ENCODE results near the gene CCR5AS.
A peak's percentile ranks its signal among the peaks of the same experiment; 100 is the strongest.

Gene CCR5AS

DNA sequence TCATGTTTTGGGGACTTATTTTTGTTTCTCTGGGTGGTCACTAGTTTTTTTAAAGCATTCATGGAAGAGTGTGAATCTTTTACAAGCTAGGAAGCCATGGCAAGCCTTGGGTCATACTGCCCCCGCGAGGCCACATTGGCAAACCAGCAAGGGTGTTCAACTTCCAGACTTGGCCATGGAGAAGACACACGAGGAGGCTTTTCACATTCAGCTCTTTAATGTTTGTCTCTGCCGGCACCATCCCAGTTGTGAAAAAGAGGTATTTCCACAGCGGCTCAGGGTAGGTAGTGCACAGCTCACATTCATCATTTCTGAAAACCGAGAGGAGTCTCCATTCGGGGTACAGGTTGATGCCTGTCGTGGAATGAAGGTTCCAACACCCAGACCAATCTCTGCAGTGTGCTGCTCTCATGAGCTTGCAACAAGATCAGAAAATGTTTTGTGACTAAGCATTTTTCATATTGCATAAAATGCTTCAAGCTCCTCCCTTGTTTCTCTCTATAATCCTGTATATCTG is 28.4 kb downstream of the CCR5AS start:
- peak; percentile 79 for DNase-seq (ENCODE audit: low spot score)

DNA sequence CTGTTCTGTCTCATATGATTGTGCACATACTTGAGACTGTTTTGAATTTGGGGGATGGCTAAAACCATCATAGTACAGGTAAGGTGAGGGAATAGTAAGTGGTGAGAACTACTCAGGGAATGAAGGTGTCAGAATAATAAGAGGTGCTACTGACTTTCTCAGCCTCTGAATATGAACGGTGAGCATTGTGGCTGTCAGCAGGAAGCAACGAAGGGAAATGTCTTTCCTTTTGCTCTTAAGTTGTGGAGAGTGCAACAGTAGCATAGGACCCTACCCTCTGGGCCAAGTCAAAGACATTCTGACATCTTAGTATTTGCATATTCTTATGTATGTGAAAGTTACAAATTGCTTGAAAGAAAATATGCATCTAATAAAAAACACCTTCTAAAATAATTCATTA is 31.1 kb downstream of the CCR5AS start:
- DNase-seq (ENCODE audit: low spot score) = no peak

DNA sequence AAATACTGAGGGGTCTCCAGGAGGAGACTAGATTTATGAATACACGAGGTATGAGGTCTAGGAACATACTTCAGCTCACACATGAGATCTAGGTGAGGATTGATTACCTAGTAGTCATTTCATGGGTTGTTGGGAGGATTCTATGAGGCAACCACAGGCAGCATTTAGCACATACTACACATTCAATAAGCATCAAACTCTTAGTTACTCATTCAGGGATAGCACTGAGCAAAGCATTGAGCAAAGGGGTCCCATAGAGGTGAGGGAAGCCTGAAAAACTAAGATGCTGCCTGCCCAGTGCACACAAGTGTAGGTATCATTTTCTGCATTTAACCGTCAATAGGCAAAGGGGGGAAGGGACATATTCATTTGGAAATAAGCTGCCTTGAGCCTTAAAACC is 31.6 kb downstream of the CCR5AS start:
- no peak for DNase-seq (ENCODE audit: low spot score)

DNA sequence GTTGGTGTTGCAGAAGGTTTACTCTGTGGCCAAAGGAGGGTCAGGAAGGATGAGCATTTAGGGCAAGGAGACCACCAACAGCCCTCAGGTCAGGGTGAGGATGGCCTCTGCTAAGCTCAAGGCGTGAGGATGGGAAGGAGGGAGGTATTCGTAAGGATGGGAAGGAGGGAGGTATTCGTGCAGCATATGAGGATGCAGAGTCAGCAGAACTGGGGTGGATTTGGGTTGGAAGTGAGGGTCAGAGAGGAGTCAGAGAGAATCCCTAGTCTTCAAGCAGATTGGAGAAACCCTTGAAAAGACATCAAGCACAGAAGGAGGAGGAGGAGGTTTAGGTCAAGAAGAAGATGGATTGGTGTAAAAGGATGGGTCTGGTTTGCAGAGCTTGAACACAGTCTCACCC is 32.1 kb downstream of the CCR5AS start:
- no peak for DNase-seq (ENCODE audit: low spot score)

DNA sequence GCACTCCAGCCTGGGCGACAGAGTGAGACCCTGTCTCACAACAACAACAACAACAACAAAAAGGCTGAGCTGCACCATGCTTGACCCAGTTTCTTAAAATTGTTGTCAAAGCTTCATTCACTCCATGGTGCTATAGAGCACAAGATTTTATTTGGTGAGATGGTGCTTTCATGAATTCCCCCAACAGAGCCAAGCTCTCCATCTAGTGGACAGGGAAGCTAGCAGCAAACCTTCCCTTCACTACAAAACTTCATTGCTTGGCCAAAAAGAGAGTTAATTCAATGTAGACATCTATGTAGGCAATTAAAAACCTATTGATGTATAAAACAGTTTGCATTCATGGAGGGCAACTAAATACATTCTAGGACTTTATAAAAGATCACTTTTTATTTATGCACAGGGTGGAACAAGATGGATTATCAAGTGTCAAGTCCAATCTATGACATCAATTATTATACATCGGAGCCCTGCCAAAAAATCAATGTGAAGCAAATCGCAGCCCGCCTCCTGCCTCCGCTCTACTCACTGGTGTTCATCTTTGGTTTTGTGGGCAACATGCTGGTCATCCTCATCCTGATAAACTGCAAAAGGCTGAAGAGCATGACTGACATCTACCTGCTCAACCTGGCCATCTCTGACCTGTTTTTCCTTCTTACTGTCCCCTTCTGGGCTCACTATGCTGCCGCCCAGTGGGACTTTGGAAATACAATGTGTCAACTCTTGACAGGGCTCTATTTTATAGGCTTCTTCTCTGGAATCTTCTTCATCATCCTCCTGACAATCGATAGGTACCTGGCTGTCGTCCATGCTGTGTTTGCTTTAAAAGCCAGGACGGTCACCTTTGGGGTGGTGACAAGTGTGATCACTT is 34.1 kb downstream of the CCR5AS start:
- peak; percentile 34 for DNase-seq (ENCODE audit: low spot score)

DNA sequence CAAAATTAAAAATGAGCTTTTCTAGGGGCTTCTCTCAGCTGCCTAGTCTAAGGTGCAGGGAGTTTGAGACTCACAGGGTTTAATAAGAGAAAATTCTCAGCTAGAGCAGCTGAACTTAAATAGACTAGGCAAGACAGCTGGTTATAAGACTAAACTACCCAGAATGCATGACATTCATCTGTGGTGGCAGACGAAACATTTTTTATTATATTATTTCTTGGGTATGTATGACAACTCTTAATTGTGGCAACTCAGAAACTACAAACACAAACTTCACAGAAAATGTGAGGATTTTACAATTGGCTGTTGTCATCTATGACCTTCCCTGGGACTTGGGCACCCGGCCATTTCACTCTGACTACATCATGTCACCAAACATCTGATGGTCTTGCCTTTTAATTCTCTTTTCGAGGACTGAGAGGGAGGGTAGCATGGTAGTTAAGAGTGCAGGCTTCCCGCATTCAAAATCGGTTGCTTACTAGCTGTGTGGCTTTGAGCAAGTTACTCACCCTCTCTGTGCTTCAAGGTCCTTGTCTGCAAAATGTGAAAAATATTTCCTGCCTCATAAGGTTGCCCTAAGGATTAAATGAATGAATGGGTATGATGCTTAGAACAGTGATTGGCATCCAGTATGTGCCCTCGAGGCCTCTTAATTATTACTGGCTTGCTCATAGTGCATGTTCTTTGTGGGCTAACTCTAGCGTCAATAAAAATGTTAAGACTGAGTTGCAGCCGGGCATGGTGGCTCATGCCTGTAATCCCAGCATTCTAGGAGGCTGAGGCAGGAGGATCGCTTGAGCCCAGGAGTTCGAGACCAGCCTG is 35.1 kb downstream of the CCR5AS start:
- no peak for DNase-seq (ENCODE audit: low spot score)

DNA sequence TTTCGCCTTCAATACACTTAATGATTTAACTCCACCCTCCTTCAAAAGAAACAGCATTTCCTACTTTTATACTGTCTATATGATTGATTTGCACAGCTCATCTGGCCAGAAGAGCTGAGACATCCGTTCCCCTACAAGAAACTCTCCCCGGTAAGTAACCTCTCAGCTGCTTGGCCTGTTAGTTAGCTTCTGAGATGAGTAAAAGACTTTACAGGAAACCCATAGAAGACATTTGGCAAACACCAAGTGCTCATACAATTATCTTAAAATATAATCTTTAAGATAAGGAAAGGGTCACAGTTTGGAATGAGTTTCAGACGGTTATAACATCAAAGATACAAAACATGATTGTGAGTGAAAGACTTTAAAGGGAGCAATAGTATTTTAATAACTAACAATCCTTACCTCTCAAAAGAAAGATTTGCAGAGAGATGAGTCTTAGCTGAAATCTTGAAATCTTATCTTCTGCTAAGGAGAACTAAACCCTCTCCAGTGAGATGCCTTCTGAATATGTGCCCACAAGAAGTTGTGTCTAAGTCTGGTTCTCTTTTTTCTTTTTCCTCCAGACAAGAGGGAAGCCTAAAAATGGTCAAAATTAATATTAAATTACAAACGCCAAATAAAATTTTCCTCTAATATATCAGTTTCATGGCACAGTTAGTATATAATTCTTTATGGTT is 35.9 kb downstream of the CCR5AS start, which contains the start of gene CCR5:
CCR5 (plus strand) TSS at position 108 of the 680 bp plus-strand sequence. CDS start 1,957 bp downstream, outside the sequence.
- no peak for DNase-seq (ENCODE audit: low spot score)

DNA sequence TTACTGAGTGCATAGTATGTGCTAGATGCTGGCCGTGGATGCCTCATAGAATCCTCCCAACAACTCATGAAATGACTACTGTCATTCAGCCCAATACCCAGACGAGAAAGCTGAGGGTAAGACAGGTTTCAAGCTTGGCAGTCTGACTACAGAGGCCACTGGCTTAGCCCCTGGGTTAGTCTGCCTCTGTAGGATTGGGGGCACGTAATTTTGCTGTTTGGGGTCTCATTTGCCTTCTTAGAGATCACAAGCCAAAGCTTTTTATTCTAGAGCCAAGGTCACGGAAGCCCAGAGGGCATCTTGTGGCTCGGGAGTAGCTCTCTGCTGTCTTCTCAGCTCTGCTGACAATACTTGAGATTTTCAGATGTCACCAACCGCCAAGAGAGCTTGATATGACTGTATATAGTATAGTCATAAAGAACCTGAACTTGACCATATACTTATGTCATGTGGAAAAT is 37.2 kb downstream of the CCR5AS start:
- no peak for DNase-seq (ENCODE audit: low spot score)

DNA sequence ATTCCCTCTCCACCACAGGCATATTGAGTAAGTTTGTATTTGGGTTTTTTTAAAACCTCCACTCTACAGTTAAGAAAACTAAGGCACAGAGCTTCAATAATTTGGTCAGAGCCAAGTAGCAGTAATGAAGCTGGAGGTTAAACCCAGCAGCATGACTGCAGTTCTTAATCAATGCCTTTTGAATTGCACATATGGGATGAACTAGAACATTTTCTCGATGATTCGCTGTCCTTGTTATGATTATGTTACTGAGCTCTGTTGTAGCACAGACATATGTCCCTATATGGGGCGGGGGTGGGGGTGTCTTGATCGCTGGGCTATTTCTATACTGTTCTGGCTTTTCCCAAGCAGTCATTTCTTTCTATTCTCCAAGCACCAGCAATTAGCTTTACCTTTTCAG is 37.7 kb downstream of the CCR5AS start:
- no peak for DNase-seq (ENCODE audit: low spot score)

DNA sequence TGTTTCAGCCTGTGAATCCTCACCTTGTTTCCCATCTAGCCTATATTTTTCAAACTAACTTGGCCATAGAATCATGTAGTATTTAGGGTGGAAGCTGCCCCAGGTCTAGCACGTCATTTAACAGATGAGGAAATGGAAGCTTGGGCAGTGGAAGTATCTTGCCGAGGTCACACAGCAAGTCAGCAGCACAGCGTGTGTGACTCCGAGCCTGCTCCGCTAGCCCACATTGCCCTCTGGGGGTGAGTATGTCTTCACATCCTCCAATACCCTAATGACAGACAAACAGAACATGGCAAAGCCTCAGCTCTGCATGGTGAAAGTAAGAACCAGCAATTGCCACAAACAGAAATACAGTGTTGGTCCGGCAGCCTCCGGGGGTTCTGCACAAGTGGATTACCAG is 38.3 kb downstream of the CCR5AS start:
- no peak for DNase-seq (ENCODE audit: low spot score)

DNA sequence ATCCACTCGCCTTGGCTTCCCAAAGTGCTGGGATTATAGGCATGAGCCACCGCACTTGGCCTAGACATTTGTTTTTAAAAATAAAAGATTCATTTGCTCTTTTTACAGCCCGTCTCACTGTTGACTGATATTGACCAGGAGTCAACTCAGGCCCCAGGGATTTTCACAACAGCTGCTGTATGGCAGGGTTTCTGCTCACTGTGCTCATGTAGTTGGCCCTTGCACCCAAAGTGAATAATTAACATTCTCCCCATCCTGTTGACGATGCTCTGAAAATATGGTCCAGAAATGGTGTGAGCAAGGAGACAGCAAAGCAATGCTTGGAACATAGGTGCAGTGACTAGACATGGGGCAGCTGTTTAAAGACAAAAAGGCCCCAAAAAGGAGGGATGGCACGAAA is 39.1 kb downstream of the CCR5AS start:
- DNase-seq (ENCODE audit: low spot score) = no peak

DNA sequence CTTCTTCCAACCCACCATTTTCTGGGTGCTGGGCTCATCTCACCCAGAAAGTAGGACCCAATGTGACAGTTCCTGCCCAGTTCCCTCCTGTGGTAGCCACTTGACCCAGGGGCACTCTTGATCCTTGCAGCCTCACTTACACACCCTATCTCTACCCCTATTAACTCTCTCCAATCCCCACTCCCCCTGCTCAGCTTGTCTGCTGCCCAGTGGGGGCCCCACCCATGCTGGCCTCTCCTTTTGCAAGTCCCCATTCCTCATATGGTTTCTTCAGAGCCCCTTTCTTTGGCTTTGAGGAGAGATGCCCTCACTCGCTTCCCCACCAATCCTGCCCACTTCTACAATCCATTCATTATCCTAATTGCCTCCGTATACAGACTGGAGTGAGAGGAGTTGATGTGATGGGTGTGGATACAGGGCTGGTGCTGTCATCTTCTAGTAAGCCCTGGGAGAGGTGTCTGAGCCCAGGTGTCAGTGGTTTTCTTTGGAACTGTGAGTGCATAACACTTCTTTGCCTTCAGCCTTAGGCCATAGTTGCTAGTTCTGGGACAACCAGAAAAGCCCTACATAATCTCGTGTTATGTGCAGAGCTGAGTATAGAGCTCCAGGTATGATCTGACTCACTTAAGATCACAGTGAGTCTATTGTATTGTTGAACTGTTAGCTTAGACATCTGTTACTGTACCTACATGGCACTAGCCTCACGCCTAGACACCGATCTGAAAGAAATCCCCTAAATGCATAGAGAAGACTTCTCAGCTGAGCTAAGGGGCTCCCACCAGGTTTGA is 40.9 kb downstream of the CCR5AS start:
- no peak for DNase-seq (ENCODE audit: low spot score)

DNA sequence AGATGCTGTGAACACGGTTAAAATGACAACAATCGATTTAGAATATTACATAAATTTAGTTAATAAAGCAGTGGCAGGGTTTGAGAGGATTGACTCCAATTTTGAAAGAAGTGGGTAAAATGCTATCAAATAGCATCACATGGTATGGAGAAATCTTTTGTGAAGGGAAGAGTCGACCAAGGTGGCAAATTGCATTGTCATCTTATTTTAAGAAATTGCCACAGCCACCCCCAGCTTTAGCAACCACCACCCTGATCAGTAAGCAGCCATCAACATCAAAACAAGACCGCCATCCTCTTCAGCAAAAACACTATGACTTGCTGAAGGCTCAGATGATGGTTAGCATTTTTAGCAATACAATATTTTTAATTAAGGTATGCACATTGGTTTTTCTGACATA is 41.8 kb downstream of the CCR5AS start:
- no peak for DNase-seq (ENCODE audit: low spot score)

DNA sequence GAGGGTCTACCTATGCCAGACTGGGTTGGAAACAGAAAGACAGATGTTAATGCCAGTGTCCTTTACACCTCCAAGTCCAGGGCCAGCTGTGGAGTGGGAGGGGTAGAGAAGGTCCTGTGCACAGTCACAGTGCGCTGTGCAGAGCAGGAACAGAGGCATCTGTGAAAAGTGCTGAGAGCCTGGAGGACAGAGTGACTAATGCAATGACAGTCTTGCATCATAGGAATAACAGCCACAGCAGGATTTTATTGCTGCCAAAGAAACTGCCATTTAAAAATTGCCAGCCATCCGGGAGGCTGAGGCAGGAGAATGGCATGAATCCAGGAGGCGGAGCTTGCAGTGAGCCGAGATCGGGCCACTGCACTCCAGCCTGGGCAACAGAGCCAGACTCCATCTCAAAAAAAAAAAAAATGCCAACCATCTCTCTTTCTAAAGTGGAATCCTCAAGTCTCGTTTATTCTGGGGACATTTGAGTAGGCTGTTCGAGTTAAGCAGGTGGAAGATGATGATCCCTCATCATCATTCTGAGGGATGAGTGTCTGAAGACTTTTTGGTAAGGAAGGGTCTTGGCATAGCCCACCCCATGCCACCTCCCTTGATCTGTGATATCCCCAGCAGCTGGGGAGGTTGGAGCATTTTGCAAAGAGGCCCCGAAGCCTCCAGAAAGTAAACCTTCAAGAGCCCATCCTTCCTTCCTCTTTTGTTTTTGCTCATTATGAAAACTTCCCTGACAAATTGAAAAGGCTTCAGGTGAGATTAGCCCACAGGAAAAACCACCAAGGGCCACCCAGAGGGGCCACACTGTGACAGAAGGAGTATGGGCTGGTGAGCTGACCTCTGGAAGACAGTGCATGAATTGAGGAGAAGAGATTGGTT is 45.2 kb downstream of the CCR5AS start:
- DNase-seq (ENCODE audit: low spot score) = no peak

DNA sequence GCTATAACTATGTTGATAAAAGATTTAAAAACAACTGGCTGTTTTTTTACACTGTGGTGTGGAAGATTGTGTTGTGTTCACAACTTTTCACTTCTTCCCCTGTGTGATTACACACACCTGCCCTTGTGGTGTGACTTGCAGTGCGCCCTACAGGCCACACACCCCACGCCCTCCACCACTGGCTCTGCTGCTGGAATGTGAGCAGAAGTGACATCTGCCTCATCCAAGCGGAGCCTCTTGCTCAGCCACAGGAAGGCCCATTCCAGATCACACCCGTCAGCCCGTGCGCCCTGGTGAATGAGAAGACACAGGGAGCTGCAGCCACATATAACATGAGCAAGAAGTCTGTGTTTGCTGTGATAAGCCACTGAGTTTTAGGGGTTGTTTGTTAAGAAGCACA is 46.0 kb downstream of the CCR5AS start:
- no peak for DNase-seq (ENCODE audit: low spot score)

DNA sequence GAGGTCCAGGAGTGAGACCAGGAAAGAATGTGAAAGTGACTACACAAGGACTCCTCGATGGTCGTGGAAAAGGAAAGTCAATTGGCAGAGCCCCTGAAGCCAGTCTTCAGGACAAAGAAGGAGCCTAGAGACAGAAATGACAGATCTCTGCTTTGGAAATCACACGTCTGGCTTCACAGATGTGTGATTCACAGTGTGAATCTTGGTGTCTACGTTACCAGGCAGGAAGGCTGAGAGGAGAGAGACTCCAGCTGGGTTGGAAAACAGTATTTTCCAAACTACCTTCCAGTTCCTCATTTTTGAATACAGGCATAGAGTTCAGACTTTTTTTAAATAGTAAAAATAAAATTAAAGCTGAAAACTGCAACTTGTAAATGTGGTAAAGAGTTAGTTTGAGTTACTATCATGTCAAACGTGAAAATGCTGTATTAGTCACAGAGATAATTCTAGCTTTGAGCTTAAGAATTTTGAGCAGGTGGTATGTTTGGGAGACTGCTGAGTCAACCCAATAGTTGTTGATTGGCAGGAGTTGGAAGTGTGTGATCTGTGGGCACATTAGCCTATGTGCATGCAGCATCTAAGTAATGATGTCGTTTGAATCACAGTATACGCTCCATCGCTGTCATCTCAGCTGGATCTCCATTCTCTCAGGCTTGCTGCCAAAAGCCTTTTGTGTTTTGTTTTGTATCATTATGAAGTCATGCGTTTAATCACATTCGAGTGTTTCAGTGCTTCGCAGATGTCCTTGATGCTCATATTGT is 47.0 kb downstream of the CCR5AS start:
- DNase-seq (ENCODE audit: low spot score) = no peak

DNA sequence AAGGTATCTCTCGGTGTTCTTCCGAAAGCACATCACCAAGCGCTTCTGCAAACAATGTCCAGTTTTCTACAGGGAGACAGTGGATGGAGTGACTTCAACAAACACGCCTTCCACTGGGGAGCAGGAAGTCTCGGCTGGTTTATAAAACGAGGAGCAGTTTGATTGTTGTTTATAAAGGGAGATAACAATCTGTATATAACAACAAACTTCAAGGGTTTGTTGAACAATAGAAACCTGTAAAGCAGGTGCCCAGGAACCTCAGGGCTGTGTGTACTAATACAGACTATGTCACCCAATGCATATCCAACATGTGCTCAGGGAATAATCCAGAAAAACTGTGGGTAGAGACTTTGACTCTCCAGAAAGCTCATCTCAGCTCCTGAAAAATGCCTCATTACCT is 48.4 kb downstream of the CCR5AS start:
- DNase-seq (ENCODE audit: low spot score) = no peak

DNA sequence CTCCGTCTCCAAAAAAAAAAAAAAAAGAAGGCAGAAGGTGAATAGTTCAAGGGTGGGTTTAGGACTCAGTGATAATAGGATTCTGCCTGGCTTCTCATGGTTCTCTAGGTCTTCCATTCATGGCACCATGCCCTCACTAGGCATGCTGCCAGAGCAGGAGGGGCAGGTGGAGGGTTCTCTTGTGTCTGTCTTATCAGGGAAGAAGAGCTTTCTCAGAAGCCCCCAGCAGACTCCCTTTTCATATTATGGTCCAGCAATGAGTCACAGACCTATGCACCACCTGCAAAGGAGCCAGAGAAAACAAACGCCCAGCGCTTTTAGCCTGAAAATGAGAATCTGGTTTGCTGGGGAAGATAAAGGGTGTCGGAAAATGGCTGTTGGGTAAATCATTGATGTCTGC is 50.0 kb downstream of the CCR5AS start:
- DNase-seq (ENCODE audit: low spot score) = no peak

DNA sequence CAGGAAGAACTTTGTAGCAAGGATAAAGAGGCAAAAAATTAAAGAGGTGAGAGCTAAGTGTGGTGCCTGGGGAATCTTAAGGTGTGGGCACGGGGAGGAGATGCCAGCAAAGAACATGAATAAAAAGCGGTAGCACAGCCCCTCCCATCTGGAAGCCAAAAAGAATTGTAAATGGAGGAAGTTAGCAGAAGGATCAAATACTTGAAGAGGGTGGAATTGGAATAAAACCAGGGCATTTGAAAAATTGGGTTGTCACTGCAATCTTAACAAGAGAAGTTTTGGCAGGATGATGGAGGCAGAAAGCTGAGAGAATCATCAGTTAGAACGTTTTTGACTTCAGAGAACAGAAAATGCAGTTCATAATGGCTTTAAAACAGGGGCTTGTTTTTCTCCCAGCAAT is 50.6 kb downstream of the CCR5AS start:
- no peak for DNase-seq (ENCODE audit: low spot score)

DNA sequence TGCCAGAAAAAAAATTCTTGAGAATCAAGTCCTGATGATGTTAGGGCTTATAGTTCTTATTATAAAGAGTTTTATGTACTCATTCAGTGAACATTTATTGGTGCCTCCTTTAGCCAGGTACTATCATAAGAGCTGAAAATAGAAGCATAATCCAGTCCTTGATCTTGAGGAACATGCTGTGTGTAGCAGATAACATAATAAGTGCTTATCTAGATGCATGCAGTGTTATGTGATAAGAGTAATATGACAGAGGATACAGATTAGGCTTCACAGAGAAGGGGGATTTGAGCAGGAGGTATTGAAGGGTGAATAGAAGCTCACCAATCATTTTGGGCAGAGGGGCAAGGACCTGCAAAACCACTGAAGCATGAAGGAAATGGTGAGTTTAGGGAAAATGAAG is 51.9 kb downstream of the CCR5AS start:
- DNase-seq (ENCODE audit: low spot score) = no peak
